SK-N-SH (cell line): Measurements from ENCODE around the gene TUBA4A. TPM values are rescaled to one million over a fixed set of nuclear protein-coding genes. Genes with fewer than 3 reads are reported as not detected.
A peak's percentile ranks its signal among the peaks of the same experiment; 100 is the strongest.

Experiments used
- CTCF ChIA-PET: fragments of 300-600, 350-600 bp; formaldehyde crosslinking; extraction: SDS; loops from one replicate; lab custom pipeline; 2021; lab: Yijun Ruan, JAX
- POLR2A ChIA-PET: fragments of 350-600 bp; sonication (Branson Sonifier 250); formaldehyde crosslinking; extraction: SDS; loops from one replicate; lab custom pipeline; 2020; ENCODE audit warnings: antibody characterized with exemption, inconsistent platforms; lab: Yijun Ruan, JAX
- DNase-seq: peaks from one replicate; pipeline ENCODE4 v3.0.0; 2012
- H2AFZ ChIP-seq: fragments of 200-600 bp; sonication (generic); 2 replicates; pipeline ENCODE4 v1.8.1; 2016; ENCODE audit warnings: antibody characterized with exemption, mild to moderate bottlenecking, low read depth
- H3F3A ChIP-seq: fragments of 200-600 bp; sonication (generic); replicated peaks from 2 replicates; pipeline ENCODE3; 2016; ENCODE audit warnings: antibody characterized with exemption, mild to moderate bottlenecking; ENCODE audit not compliant: insufficient read depth
- H3K27ac ChIP-seq, 2 experiments: fragments of 200-500 bp in 1 of 2; fragments of 200-600 bp in 1 of 2; sonication (Bioruptor generic) in 1 of 2; sonication (generic), shearing (Covaris generic) in 1 of 2; 2 replicates each; pipeline versions ENCODE4 v1.5.1 to v1.6.1; 2014 to 2016; ENCODE audit warnings: low read depth in 2 of 2, inconsistent platforms in 1 of 2, low read length in 1 of 2, mild to moderate bottlenecking in 1 of 2, mixed read lengths in 1 of 2
- H3K27me3 ChIP-seq: fragments of 200-600 bp; sonication (generic), shearing (Covaris generic); 2 replicates; pipeline ENCODE4 v1.6.1; 2016; ENCODE audit warnings: mixed run types; ENCODE audit not compliant: insufficient read depth
- H3K36me3 ChIP-seq, 2 experiments: fragments of 200-500 bp in 1 of 2; fragments of 200-600 bp in 1 of 2; sonication (Bioruptor generic) in 1 of 2; sonication (generic) in 1 of 2; replicated peaks in 1 of 2; 2 replicates each; pipeline versions ENCODE3 to v1.5.1; 2014 to 2016; ENCODE audit warnings: low read length in 1 of 2, mild to moderate bottlenecking in 1 of 2; ENCODE audit not compliant: insufficient read depth in 2 of 2, control insufficient read depth in 1 of 2
- H3K4me1 ChIP-seq, 2 experiments: fragments of 200-500 bp in 1 of 2; fragments of 200-600 bp in 1 of 2; sonication (Bioruptor generic) in 1 of 2; sonication (generic), shearing (Covaris generic) in 1 of 2; 2 replicates each; pipeline versions ENCODE4 v1.5.1 to v1.6.1; 2014 to 2016; ENCODE audit warnings: low read depth in 1 of 2, low read length in 1 of 2, mixed run types in 1 of 2; ENCODE audit not compliant: insufficient read depth in 2 of 2, control insufficient read depth in 1 of 2
- H3K4me2 ChIP-seq: fragments of 200-600 bp; sonication (generic), shearing (Covaris generic); 2 replicates; pipeline ENCODE4 v1.6.1; 2017; ENCODE audit warnings: mixed run types
- H3K4me3 ChIP-seq, 2 experiments: fragments of 200-500 bp in 1 of 2; fragments of 200-600 bp in 1 of 2; sonication (Bioruptor generic) in 1 of 2; sonication (generic), shearing (Covaris generic) in 1 of 2; 2 replicates each; pipeline versions ENCODE4 v1.5.1 to v1.8.1; 2014 to 2016; ENCODE audit warnings: low read depth in 2 of 2, inconsistent platforms in 1 of 2, low read length in 1 of 2, mild to moderate bottlenecking in 1 of 2, mixed read lengths in 1 of 2, moderate library complexity in 1 of 2
- H3K79me2 ChIP-seq: fragments of 200-600 bp; sonication (generic); 2 replicates; pipeline ENCODE4 v1.8.1; 2017; ENCODE audit warnings: mild to moderate bottlenecking; ENCODE audit not compliant: insufficient read depth
- H3K9ac ChIP-seq: fragments of 200-600 bp; sonication (generic); 2 replicates; pipeline ENCODE4 v1.6.1; 2017; ENCODE audit warnings: mixed run types
- H3K9me2 ChIP-seq: fragments of 200-600 bp; sonication (generic); 2 replicates; pipeline ENCODE4 v1.6.1; 2017; ENCODE audit warnings: mixed run types
- H3K9me3 ChIP-seq: fragments of 200-600 bp; sonication (generic); 2 replicates; pipeline ENCODE4 v1.6.1; 2017; ENCODE audit warnings: mixed run types, mild to moderate bottlenecking, moderate library complexity
- H4K20me1 ChIP-seq: fragments of 200-600 bp; sonication (generic); 2 replicates; pipeline ENCODE4 v1.6.1; 2017; ENCODE audit warnings: mild to moderate bottlenecking, mixed run types; ENCODE audit not compliant: insufficient read depth
- ELF1 ChIP-seq: IDR thresholded peaks from 2 replicates; pipeline ENCODE4 v1.4.0; 2012
- EP300 ChIP-seq, 2 experiments: IDR thresholded peaks; 2 replicates each; pipeline versions ENCODE4 v1.4.0 to v1.6.1; 2012; ENCODE audit warnings: borderline replicate concordance in 1 of 2, low read depth in 1 of 2, low read length in 1 of 2
- FOXJ3 ChIP-seq: sonication (generic); formaldehyde crosslinking; IDR thresholded peaks from 2 replicates; pipeline ENCODE4 v1.5.1; 2020; ENCODE audit warnings: mild to moderate bottlenecking, missing genetic modification reagents
- MXI1 ChIP-seq: IDR thresholded peaks from 2 replicates; pipeline ENCODE4 v1.6.1; 2012; ENCODE audit warnings: mild to moderate bottlenecking, low read depth, low read length, improper control_type of control experiment
- NFIC ChIP-seq: IDR thresholded peaks from 2 replicates; pipeline ENCODE4 v1.4.0; 2012; ENCODE audit warnings: borderline replicate concordance
- NRF1 ChIP-seq: IDR thresholded peaks from 2 replicates; pipeline ENCODE4 v1.6.1; 2012; ENCODE audit warnings: low read depth, mild to moderate bottlenecking, low read length
- RFX5 ChIP-seq: IDR thresholded peaks from 2 replicates; pipeline ENCODE4 v1.6.1; 2012; ENCODE audit warnings: mild to moderate bottlenecking, improper control_type of control experiment, low read length
- RXRA ChIP-seq: IDR thresholded peaks from 2 replicates; pipeline ENCODE4 v1.4.0; 2012; ENCODE audit warnings: low read depth, mild to moderate bottlenecking, borderline replicate concordance
- SIN3A ChIP-seq: IDR thresholded peaks from 2 replicates; pipeline ENCODE4 v1.6.1; 2012; ENCODE audit warnings: low read depth, mild to moderate bottlenecking, low read length, moderate library complexity, borderline replicate concordance
- WGBS: methylation state at CpG from one replicate; pipeline ENCODE4 v1.1.6; 2017; ENCODE audit warnings: low lambda C conversion rate; 5-methylcytosine and 5-hydroxymethylcytosine counted together
- polyA plus RNA-seq, 3 experiments: library from polyadenylated mRNA; depleted of rRNA; stranded (reverse); fragments of >200 nt; gene quantifications; 2 replicates each; pipeline ENCODE4 v1.2.3, GENCODE V29; 2012
- TF ChIP-seq, protein P1 (sequence below): fragments of 150-350 bp; IDR thresholded peaks from 2 replicates; pipeline ENCODE4 v1.6.1; 2016; ENCODE audit warnings: mild to moderate bottlenecking, low read depth, low read length
- TF ChIP-seq, protein P2 (sequence below): IDR thresholded peaks from 2 replicates; pipeline ENCODE4 v1.6.1; 2012; ENCODE audit warnings: mild to moderate bottlenecking, low read depth, low read length, moderate library complexity
- TF ChIP-seq, protein P3 (sequence below): IDR thresholded peaks from 2 replicates; pipeline ENCODE4; 2012
- TF ChIP-seq, protein P4 (sequence below): IDR thresholded peaks from 2 replicates; pipeline ENCODE4 v1.4.0; 2012; ENCODE audit warnings: low read depth, borderline replicate concordance
- TF ChIP-seq, protein P5 (sequence below): IDR thresholded peaks from 2 replicates; pipeline ENCODE4 v1.4.0; 2012; ENCODE audit warnings: low read depth, borderline replicate concordance

Gene TUBA4A
- polyA plus RNA-seq, 1 of the 3 experiments (the other 2 are of a cell fraction): 6.2 TPM

DNA sequence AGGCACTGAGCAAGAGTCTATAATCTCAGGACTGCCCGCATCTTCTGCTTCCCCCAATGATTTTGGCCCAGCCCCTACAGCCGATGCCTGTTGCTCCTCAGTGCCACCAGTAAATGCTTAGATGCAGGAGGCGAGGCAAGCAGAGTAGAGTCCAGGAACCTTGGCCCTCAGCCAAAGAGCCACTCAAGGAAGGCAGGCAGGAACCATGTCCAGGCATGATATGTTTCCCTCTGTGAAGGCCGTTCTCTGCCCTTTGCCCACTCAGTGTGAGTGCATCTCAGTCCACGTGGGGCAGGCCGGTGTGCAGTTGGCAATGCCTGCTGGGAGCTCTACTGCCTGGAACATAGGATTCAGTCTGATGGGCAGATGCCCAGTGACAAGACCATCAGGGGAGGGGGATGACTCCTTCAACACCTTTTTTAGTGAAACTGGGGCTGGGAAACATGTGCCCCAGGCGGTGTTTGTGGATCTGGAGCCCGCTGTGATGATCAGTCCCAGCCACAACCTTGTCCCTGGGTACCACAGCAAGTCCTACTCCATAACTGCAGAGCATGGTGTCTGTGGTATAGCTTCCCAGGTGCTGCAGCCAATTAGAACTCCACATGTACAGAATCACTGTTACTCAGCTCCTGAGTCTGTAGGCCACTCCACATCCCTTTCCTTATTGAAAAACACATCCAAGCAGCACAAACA is 15.8 kb upstream of the TUBA4A start:
- WGBS: 56% methylated on average over 8 of the region's 8 CpGs
- H3K79me2 ChIP-seq: no peaks in the 10 kb centered on the region
- H3K9me2 ChIP-seq: no peaks in the 10 kb centered on the region
- no peak overlapping the region for H3K9ac ChIP-seq
- H3K4me2 ChIP-seq: no peak overlapping the region
- 0 out of 2 replicates have a peak, but pooled peaks have one; percentile 15 for TF ChIP-seq NFIC
- TF ChIP-seq RFX5: no peak
- peak; percentile 65; the same call in 1 of the 2 replicates for TF ChIP-seq MXI1
- TF ChIP-seq, all 33 proteins: peak for 2
- no peaks in the 10 kb centered on the region for H3K9me3 ChIP-seq
- peak; percentile 58 for DNase-seq
- POLR2A ChIA-PET: interaction anchor here (0.9 to 1.3 kb wide), 2 partner anchors 9 to 25 kb away, joined by 4 to 5 read pairs; partner anchors contain the start of genes DNAJB2, GLB1L and STK16
- CTCF ChIA-PET: interaction anchor here (1.0 to 5.9 kb wide), 6 partner anchors 9 to 30 kb away, joined by 3 to 62 read pairs (median 6); partner anchors contain the start of gene DNAJB2
- no peaks in the 10 kb centered on the region for H3F3A ChIP-seq
- peak overlapping the region in 1 of 2 experiments; percentile 53; a peak in 1 of 4 replicates for H3K27ac ChIP-seq
- no peaks in the 10 kb centered on the region for H3K36me3 ChIP-seq
- peaks cover 7 to 14% of the 10 kb centered on the region in 2 experiments; a peak in 3 of 4 replicates for H3K4me1 ChIP-seq
- H3K27me3 ChIP-seq: no peaks in the 10 kb centered on the region; the same call in 1 of the 2 replicates
- H3K4me3 ChIP-seq: no peak overlapping the region
- no peaks in the 10 kb centered on the region for H4K20me1 ChIP-seq
- no peak overlapping the region for H2AFZ ChIP-seq

DNA sequence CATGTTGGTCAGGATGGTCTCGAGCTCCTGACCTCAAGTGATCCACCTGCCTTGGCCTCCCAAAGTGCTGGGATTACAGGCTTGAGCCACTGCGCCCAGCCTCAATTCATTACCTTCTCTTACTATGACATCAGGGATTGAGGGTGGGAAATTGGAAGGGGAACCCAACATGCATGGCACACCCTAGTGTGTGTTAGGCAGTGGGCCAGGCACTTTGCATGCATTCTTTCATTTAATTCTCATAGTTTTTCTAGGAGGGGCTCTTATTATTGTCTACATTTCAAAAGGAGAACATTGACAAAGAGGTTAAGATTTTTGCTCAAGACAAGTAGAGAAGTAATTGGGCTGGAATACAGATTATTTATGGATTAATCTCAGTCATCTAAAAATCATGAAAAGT is 14.6 kb upstream of the TUBA4A start:
- no peaks in the 10 kb centered on the region for H4K20me1 ChIP-seq
- H3K36me3 ChIP-seq: no peaks in the 10 kb centered on the region
- no peak overlapping the region for H2AFZ ChIP-seq
- H3K27ac ChIP-seq: no peak overlapping the region
- no peak overlapping the region for H3K9ac ChIP-seq
- ChIA-PET POLR2A (interaction anchor here (0.6 kb wide), 1 partner anchor 102 kb away, joined by 3 read pairs; no protein-coding TSS in a partner anchor), CTCF (interaction anchor here (3.4 to 5.9 kb wide), 2 partner anchors 10 to 27 kb away, joined by 24 to 62 read pairs; partner anchors contain the start of gene DNAJB2)
- peaks cover under 1% of the 10 kb centered on the region; the same call in 1 of the 2 replicates for H3K27me3 ChIP-seq
- no peak overlapping the region for H3K4me2 ChIP-seq
- H3K9me3 ChIP-seq: no peaks in the 10 kb centered on the region
- TF ChIP-seq RXRA: no peak
- TF ChIP-seq FOXJ3 (CRISPR knock-in tag): no peak
- TF ChIP-seq, protein P1, sequence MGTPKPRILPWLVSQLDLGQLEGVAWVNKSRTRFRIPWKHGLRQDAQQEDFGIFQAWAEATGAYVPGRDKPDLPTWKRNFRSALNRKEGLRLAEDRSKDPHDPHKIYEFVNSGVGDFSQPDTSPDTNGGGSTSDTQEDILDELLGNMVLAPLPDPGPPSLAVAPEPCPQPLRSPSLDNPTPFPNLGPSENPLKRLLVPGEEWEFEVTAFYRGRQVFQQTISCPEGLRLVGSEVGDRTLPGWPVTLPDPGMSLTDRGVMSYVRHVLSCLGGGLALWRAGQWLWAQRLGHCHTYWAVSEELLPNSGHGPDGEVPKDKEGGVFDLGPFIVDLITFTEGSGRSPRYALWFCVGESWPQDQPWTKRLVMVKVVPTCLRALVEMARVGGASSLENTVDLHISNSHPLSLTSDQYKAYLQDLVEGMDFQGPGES: no peak
- no peak for TF ChIP-seq ELF1
- TF ChIP-seq, protein P2, sequence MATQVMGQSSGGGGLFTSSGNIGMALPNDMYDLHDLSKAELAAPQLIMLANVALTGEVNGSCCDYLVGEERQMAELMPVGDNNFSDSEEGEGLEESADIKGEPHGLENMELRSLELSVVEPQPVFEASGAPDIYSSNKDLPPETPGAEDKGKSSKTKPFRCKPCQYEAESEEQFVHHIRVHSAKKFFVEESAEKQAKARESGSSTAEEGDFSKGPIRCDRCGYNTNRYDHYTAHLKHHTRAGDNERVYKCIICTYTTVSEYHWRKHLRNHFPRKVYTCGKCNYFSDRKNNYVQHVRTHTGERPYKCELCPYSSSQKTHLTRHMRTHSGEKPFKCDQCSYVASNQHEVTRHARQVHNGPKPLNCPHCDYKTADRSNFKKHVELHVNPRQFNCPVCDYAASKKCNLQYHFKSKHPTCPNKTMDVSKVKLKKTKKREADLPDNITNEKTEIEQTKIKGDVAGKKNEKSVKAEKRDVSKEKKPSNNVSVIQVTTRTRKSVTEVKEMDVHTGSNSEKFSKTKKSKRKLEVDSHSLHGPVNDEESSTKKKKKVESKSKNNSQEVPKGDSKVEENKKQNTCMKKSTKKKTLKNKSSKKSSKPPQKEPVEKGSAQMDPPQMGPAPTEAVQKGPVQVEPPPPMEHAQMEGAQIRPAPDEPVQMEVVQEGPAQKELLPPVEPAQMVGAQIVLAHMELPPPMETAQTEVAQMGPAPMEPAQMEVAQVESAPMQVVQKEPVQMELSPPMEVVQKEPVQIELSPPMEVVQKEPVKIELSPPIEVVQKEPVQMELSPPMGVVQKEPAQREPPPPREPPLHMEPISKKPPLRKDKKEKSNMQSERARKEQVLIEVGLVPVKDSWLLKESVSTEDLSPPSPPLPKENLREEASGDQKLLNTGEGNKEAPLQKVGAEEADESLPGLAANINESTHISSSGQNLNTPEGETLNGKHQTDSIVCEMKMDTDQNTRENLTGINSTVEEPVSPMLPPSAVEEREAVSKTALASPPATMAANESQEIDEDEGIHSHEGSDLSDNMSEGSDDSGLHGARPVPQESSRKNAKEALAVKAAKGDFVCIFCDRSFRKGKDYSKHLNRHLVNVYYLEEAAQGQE: no peak
- no peak for TF ChIP-seq SIN3A
- no peak for TF ChIP-seq MXI1
- TF ChIP-seq, protein P3, sequence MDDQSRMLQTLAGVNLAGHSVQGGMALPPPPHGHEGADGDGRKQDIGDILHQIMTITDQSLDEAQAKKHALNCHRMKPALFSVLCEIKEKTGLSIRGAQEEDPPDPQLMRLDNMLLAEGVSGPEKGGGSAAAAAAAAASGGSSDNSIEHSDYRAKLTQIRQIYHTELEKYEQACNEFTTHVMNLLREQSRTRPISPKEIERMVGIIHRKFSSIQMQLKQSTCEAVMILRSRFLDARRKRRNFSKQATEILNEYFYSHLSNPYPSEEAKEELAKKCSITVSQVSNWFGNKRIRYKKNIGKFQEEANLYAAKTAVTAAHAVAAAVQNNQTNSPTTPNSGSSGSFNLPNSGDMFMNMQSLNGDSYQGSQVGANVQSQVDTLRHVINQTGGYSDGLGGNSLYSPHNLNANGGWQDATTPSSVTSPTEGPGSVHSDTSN: no peak
- TF ChIP-seq EP300 (IDR thresholded peaks at IDR 0.05; ENCODE audit: borderline replicate concordance in 1 of 2, low read depth in 1 of 2, low read length in 1 of 2): no peak
- TF ChIP-seq NRF1: no peak
- TF ChIP-seq, protein P4, sequence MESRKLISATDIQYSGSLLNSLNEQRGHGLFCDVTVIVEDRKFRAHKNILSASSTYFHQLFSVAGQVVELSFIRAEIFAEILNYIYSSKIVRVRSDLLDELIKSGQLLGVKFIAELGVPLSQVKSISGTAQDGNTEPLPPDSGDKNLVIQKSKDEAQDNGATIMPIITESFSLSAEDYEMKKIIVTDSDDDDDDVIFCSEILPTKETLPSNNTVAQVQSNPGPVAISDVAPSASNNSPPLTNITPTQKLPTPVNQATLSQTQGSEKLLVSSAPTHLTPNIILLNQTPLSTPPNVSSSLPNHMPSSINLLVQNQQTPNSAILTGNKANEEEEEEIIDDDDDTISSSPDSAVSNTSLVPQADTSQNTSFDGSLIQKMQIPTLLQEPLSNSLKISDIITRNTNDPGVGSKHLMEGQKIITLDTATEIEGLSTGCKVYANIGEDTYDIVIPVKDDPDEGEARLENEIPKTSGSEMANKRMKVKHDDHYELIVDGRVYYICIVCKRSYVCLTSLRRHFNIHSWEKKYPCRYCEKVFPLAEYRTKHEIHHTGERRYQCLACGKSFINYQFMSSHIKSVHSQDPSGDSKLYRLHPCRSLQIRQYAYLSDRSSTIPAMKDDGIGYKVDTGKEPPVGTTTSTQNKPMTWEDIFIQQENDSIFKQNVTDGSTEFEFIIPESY: no peak
- TF ChIP-seq, protein P5, sequence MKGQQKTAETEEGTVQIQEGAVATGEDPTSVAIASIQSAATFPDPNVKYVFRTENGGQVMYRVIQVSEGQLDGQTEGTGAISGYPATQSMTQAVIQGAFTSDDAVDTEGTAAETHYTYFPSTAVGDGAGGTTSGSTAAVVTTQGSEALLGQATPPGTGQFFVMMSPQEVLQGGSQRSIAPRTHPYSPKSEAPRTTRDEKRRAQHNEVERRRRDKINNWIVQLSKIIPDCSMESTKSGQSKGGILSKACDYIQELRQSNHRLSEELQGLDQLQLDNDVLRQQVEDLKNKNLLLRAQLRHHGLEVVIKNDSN: no peak
- TF ChIP-seq, all 33 proteins: peak for 0
- WGBS: 68% methylated on average over 2 of the region's 2 CpGs
- Histone ChIP-seq H3K9me2 (no peaks in the 10 kb centered on the region), H3K79me2 (no peaks in the 10 kb centered on the region), H3K4me1 (peaks cover 0 to 14% of the 10 kb centered on the region in 2 experiments; a peak in 1 of 4 replicates), H3K4me3 (no peak overlapping the region), H3F3A (no peaks in the 10 kb centered on the region)
- no peak for DNase-seq
